ENCODE measurements around the gene DIS3L2.

GRCh38 chr2:232238108-232238507 is 276.6 kb downstream of the DIS3L2 start:
- TF ChIP-seq CTCF (IDR thresholded peaks at IDR 0.05) (no peak), POLR2A (IDR thresholded peaks at IDR 0.05; ENCODE audit: low read depth) (no peak), POLR2AphosphoS5 (IDR thresholded peaks at IDR 0.05) (no peak)

Measured in esophagus muscularis mucosa (tissue), 3 donors.